Fibroblast of the aortic adventitia (primary cell): Measurements from ENCODE around the gene PPP4R3A. TPM values are rescaled to one million over a fixed set of nuclear protein-coding genes. Genes with fewer than 3 reads are reported as not detected.

ENCODE experiments used
- DNase-seq: peaks from one replicate; pipeline ENCODE4 v3.0.0-alpha.2; 2010; ENCODE audit warnings: low read depth
- H3K4me3 ChIP-seq: 2 replicates; pipeline ENCODE4 v1.5.1; 2011; ENCODE audit warnings: low read depth, mild to moderate bottlenecking, control low read depth, low read length, moderate library complexity
- CTCF ChIP-seq: IDR thresholded peaks from 2 replicates; pipeline ENCODE4 v1.5.1; 2011; ENCODE audit warnings: mild to moderate bottlenecking, low read length, control low read depth, inconsistent platforms; ENCODE audit not compliant: insufficient read depth
- total RNA-seq: library from RNA; depleted of rRNA; stranded (reverse); fragments of >200 nt; gene quantifications from 2 replicates; pipeline ENCODE4 v1.2.3, GENCODE V29; 2012; ENCODE audit warnings: low replicate concordance

Gene PPP4R3A
- total RNA-seq, 1 donor, result 51.9 TPM

GRCh38 chr14:91420686-91421085 lies 89.4 kb downstream of the PPP4R3A start:
- no peak for TF ChIP-seq CTCF
- no peak for DNase-seq
- H3K4me3 ChIP-seq, result no peak overlapping the region

- no peak for DNase-seq
- no peak for TF ChIP-seq CTCF
- H3K4me3 ChIP-seq, result no peak overlapping the region
Measured at GRCh38 chr14:91419451-91419850, 90.7 kb downstream of the PPP4R3A start.

- TF ChIP-seq CTCF, result no peak
- no peak overlapping the region for H3K4me3 ChIP-seq
- DNase-seq, result no peak
Measured at GRCh38 chr14:91419044-91419397, 91.1 kb downstream of the PPP4R3A start.

GRCh38 chr14:91418387-91419043 lies 91.6 kb downstream of the PPP4R3A start:
- peak; percentile 52 for DNase-seq
- peak; percentile 97 for TF ChIP-seq CTCF
- H3K4me3 ChIP-seq, result peak overlapping the region; percentile 46

- no peak for DNase-seq
- no peak for TF ChIP-seq CTCF
- H3K4me3 ChIP-seq, result peak overlapping the region; percentile 14
Measured at GRCh38 chr14:91417983-91418386, 92.1 kb downstream of the PPP4R3A start.

- no peak for DNase-seq
- TF ChIP-seq CTCF, result no peak
- peak within 1 kb of the TSS; percentile 46 for H3K4me3 ChIP-seq
Measured at GRCh38 chr14:91417120-91417982, 92.8 kb downstream of the PPP4R3A start, which contains the start of gene CCDC88C. Gene CCDC88C, minus strand, starts transcription at chr14:91417820. Its CDS starts 130 bp downstream, at chr14:91417690.
